Measurements from ENCODE around the gene FGF12.

- TF ChIP-seq CTCF (conservative IDR thresholded peaks at IDR 0.05; ENCODE audit: low read depth in 2 of 2) (no peak), JUNB (IDR thresholded peaks at IDR 0.05; ENCODE audit: unreplicated experiment) (no peak), EZH2phosphoT487 (IDR thresholded peaks at IDR 0.05; ENCODE audit: unreplicated experiment) (no peak), POLR2AphosphoS5 (IDR thresholded peaks at IDR 0.05; ENCODE audit: low read depth) (no peak), CREB1 (CRISPR knock-in tag; IDR thresholded peaks at IDR 0.05; ENCODE audit: low read depth) (no peak), EZH2 (IDR thresholded peaks at IDR 0.05; ENCODE audit: low read depth, unreplicated experiment) (no peak), ETS1 (IDR thresholded peaks at IDR 0.05) (no peak), ZNF331 (CRISPR knock-in tag; IDR thresholded peaks at IDR 0.05; ENCODE audit: low read depth) (no peak), REST (IDR thresholded peaks at IDR 0.05; ENCODE audit: unreplicated experiment) (no peak), NANOG (IDR thresholded peaks at IDR 0.05; ENCODE audit: borderline replicate concordance) (no peak)
These were observed 594.1 kb downstream of the FGF12 start for GRCh38 chr3:192133271-192133670.
